Measurements from ENCODE around the gene TVP23A. TPM values are rescaled to one million over a fixed set of nuclear protein-coding genes. Genes with fewer than 3 reads are reported as not detected.

TVP23A gene
- total and polyA plus RNA-seq, 8 donors: 0.15 to 4.4 (median 0.34) TPM; not detected in 4

GRCh38 chr16:10731790-10732189, 86.8 kb downstream of the TVP23A start:
- H3K27ac ChIP-seq: no peak overlapping the region
- intact Hi-C loops (cut with DNase I; ENCODE audit: low total_unique reads): loop anchor here (5.0 kb wide), 1 partner anchor 209 kb away; no protein-coding TSS in a partner anchor
- WGBS, 5 donors: 78 to 89% (median 85%) methylated on average over 7 of the region's 7 CpGs
- peaks cover 0 to 2% (median under 1%) of the 10 kb centered on the region in 4 donors for H3K4me1 ChIP-seq
- H3K36me3 ChIP-seq: no peaks in the 10 kb centered on the region
- no peak for TF ChIP-seq EP300 (IDR thresholded peaks at IDR 0.05)
- no peak for TF ChIP-seq POLR2AphosphoS5 (IDR thresholded peaks at IDR 0.05)
- no peak overlapping the region for H3K4me3 ChIP-seq
- no peaks in the 10 kb centered on the region for H3K27me3 ChIP-seq
- DNase-seq: no peak
- H3K9me3 ChIP-seq: no peaks in the 10 kb centered on the region

- TF ChIP-seq POLR2AphosphoS5 (IDR thresholded peaks at IDR 0.05) (no peak), EP300 (IDR thresholded peaks at IDR 0.05) (no peak), POLR2A (IDR thresholded peaks at IDR 0.05) (no peak), CTCF (IDR thresholded peaks at IDR 0.05) (no peak)
- 63 to 76% (median 71%) methylated on average over 18 to 19 of the region's 19 CpGs for WGBS, 5 donors
- intact Hi-C loops (cut with DNase I; ENCODE audit: low total_unique reads): loop anchor here (5.0 kb wide), 1 partner anchor 207 kb away; no protein-coding TSS in a partner anchor
- H3K4me3 ChIP-seq: no peak overlapping the region
- no peak for DNase-seq
- H3K9me3 ChIP-seq: no peaks in the 10 kb centered on the region
- H3K4me1 ChIP-seq: no peaks in the 10 kb centered on the region
- no peak overlapping the region for H3K27ac ChIP-seq
- H3K27me3 ChIP-seq: no peaks in the 10 kb centered on the region
- H3K36me3 ChIP-seq: no peaks in the 10 kb centered on the region
Measured at GRCh38 chr16:10729104-10730048, 89.2 kb downstream of the TVP23A start.

DNA sequence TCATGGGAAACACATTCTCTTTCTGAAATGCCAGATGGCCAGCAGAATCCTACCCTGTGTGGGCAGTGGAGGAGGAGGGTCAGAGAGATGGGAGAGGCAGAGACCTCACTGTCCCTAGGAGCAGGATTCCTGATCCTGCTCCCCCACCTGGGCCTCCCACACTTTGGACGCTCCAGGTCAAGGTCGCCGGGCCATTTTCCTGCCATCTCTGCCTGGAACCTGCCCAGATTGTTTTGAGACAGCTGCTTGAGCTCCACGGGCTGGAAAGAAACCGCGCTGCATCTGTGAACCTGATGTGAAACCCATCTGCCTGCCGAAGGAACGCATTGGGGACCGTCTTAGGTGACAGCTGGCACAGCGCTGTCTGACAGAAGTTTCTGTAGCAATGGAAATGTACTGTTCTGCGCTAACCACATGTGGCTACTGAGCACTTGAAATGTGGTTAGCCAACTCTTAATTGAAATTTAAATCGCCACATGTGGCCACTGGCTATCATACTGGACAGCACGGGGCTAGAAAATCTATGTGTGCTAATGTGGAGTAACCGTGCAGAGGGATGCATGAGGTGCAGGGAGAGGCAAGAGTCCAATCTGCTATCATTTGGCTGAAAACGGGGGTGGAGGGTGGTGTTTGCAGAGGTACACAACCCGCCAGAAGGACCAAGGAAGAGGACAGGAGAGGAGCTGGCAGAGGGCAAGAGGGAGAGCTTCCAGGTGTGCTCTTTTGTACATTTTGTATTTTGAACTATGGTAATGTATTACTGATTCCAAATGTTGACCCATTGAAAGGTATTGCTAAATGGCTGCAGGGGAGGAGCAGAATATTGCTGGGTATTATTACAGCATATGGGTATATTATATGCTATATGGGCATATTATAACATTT, 90.3 kb downstream of the TVP23A start:
- intact Hi-C loops (cut with DNase I; ENCODE audit: low total_unique reads): no loop called here
- H3K4me1 ChIP-seq: no peaks in the 10 kb centered on the region
- H3K27me3 ChIP-seq: no peaks in the 10 kb centered on the region
- H3K27ac ChIP-seq: no peak overlapping the region
- H3K4me3 ChIP-seq: no peak overlapping the region
- no peak for DNase-seq
- WGBS, 5 donors: 63 to 70% (median 64%) methylated on average over 13 to 16 of the region's 16 CpGs
- H3K36me3 ChIP-seq: no peaks in the 10 kb centered on the region
- no peak for TF ChIP-seq CTCF (IDR thresholded peaks at IDR 0.05)
- TF ChIP-seq EP300 (IDR thresholded peaks at IDR 0.05): no peak
- TF ChIP-seq POLR2AphosphoS5 (IDR thresholded peaks at IDR 0.05): no peak
- TF ChIP-seq POLR2A (IDR thresholded peaks at IDR 0.05): no peak
- no peaks in the 10 kb centered on the region for H3K9me3 ChIP-seq

Small RNA genes within 50 kb of the gene (small RNA-seq; reads per million reads assigned to genes)
- gene MTND4LP24: 0 reads per million in 4 donors
- 0 reads per million in 4 donors for gene MTND6P33

Other genes starting within 250 kb of the TVP23A start
- gene EMP2, start 238.2 kb downstream of the TVP23A start, total RNA-seq: 10 to 100 TPM; 24.5 to 57.6 (median 43.3) TPM
- 10 to 100 TPM; 10.7 to 60.9 (median 11.7) TPM for gene EMP2, start 238.2 kb downstream of the TVP23A start, polyA plus RNA-seq
- gene TEKT5, start 123.9 kb downstream of the TVP23A start, total RNA-seq: 10 to 100 TPM in 1 of 5 donors, 1 to 10 TPM in 2, under 1 TPM in 1, not detected in 1; 0.45 to 22.8 (median 1.6) TPM
- under 1 TPM in 2 of 3 donors, not detected in 1; 0.28 to 0.62 TPM for gene TEKT5, start 123.9 kb downstream of the TVP23A start, polyA plus RNA-seq
- gene NUBP1, start 75.0 kb downstream of the TVP23A start, total RNA-seq: 100 to 1,000 TPM in 1 of 5 donors, 10 to 100 TPM in 3, 1 to 10 TPM in 1; 2.2 to 239 (median 22.8) TPM
- 10 to 100 TPM; 37.0 to 46.6 (median 41.1) TPM for gene NUBP1, start 75.0 kb downstream of the TVP23A start, polyA plus RNA-seq
- 10 to 100 TPM in 3 of 5 donors, 1 to 10 TPM in 1, under 1 TPM in 1; under 0.01 to 67.1 (median 21.2) TPM for gene CIITA, start 58.4 kb upstream of the TVP23A start, total RNA-seq
- gene CIITA, start 58.4 kb upstream of the TVP23A start, polyA plus RNA-seq: 10 to 100 TPM in 1 of 3 donors, 1 to 10 TPM in 2; 3.2 to 18.4 (median 4.3) TPM
- 10 to 100 TPM; 16.5 to 97.9 (median 20.4) TPM for gene DEXI, start 123.7 kb upstream of the TVP23A start, total RNA-seq
- 10 to 100 TPM; 23.7 to 42.8 (median 37.4) TPM for gene DEXI, start 123.7 kb upstream of the TVP23A start, polyA plus RNA-seq
- 100 to 1,000 TPM in 2 of 5 donors, 10 to 100 TPM in 3; 20.2 to 176 (median 66.5) TPM for gene CLEC16A, start 125.8 kb upstream of the TVP23A start, total RNA-seq
- 1 to 10 TPM; 5.8 to 8.6 (median 6.7) TPM for gene CLEC16A, start 125.8 kb upstream of the TVP23A start, polyA plus RNA-seq

Data from stomach (tissue), 9 donors.